GM18511 (cell line): Measurements from ENCODE around the gene RALGPS1.

Source experiments
- ATAC-seq: cut with Tn5 transposase; IDR thresholded peaks from one replicate; pipeline ENCODE4 v1.9.1; 2021; ENCODE audit warnings: mild to moderate bottlenecking, moderate library complexity; ENCODE audit not compliant: unreplicated experiment

Gene RALGPS1

GRCh38 chr9:126904586-126904985, 10.0 kb upstream of the RALGPS1 start:
- ATAC-seq, result no peak

- no peak for ATAC-seq
Measured at GRCh38 chr9:126906091-126906490, 8.5 kb upstream of the RALGPS1 start.

- no peak for ATAC-seq
Measured at GRCh38 chr9:126907058-126907457, 7.5 kb upstream of the RALGPS1 start.

- no peak for ATAC-seq
Measured at GRCh38 chr9:126915281-126915816, 767 bp downstream of the RALGPS1 start.

GRCh38 chr9:126915846-126916543, 1.4 kb downstream of the RALGPS1 start:
- no peak for ATAC-seq

- no peak for ATAC-seq
Measured at GRCh38 chr9:126916909-126917308, 2.3 kb downstream of the RALGPS1 start.

- ATAC-seq, result no peak
Measured at GRCh38 chr9:126919193-126919592, 4.6 kb downstream of the RALGPS1 start.

GRCh38 chr9:126925876-126926275, 11.3 kb downstream of the RALGPS1 start:
- no peak for ATAC-seq

- no peak for ATAC-seq
Measured at GRCh38 chr9:126926364-126926763, 11.8 kb downstream of the RALGPS1 start.

GRCh38 chr9:126927419-126927818, 12.8 kb downstream of the RALGPS1 start:
- ATAC-seq, result no peak

GRCh38 chr9:126932871-126933321, 18.3 kb downstream of the RALGPS1 start:
- no peak for ATAC-seq

- no peak for ATAC-seq
Measured at GRCh38 chr9:126933334-126933980, 18.9 kb downstream of the RALGPS1 start.

GRCh38 chr9:126934441-126934840, 19.9 kb downstream of the RALGPS1 start:
- no peak for ATAC-seq

GRCh38 chr9:126935630-126936029, 21.0 kb downstream of the RALGPS1 start:
- ATAC-seq, result no peak

GRCh38 chr9:126937444-126937843, 22.9 kb downstream of the RALGPS1 start:
- ATAC-seq, result no peak

- ATAC-seq, result no peak
Measured at GRCh38 chr9:126938327-126938726, 23.7 kb downstream of the RALGPS1 start.

GRCh38 chr9:126939821-126940221, 25.2 kb downstream of the RALGPS1 start:
- ATAC-seq, result no peak

- ATAC-seq, result no peak
Measured at GRCh38 chr9:126942399-126942798, 27.8 kb downstream of the RALGPS1 start.

GRCh38 chr9:126945682-126946081, 31.1 kb downstream of the RALGPS1 start:
- no peak for ATAC-seq

GRCh38 chr9:126947529-126947928, 32.9 kb downstream of the RALGPS1 start:
- ATAC-seq, result no peak

GRCh38 chr9:126952205-126952977, 37.8 kb downstream of the RALGPS1 start:
- no peak for ATAC-seq
